H1 (cell line): ENCODE measurements around the gene FAM131C. TPM values are rescaled to one million over a fixed set of nuclear protein-coding genes. Genes with fewer than 3 reads are reported as not detected.
A peak's percentile ranks its signal among the peaks of the same experiment; 100 is the strongest.

Experiments used
- BACH1 ChIP-seq: IDR thresholded peaks from 2 replicates; pipeline ENCODE4 v1.6.1; 2012; ENCODE audit warnings: low read length, improper control_type of control experiment
- CHD2 ChIP-seq: IDR thresholded peaks from 2 replicates; pipeline ENCODE4 v1.6.1; 2012; ENCODE audit warnings: low read length, improper control_type of control experiment
- EP300 ChIP-seq, 2 experiments: IDR thresholded peaks; 1 replicate in 1 of 2; 2 replicates in 1 of 2; pipeline ENCODE4 v1.6.1; 2011 to 2012; ENCODE audit warnings: low read depth in 2 of 2, low read length in 2 of 2, mild to moderate bottlenecking in 2 of 2, borderline replicate concordance in 1 of 2, inconsistent platforms in 1 of 2, moderate library complexity in 1 of 2
- GTF2F1 ChIP-seq: IDR thresholded peaks from 2 replicates; pipeline ENCODE4 v1.6.1; 2012; ENCODE audit warnings: low read depth, low read length, improper control_type of control experiment, borderline replicate concordance
- HDAC2 ChIP-seq, 2 experiments: fragments of 300-600 bp in 1 of 2; sonication (generic) in 1 of 2; IDR thresholded peaks; 2 replicates each; pipeline ENCODE4 v1.6.1; 2011 to 2012; ENCODE audit warnings: low read depth in 2 of 2, low read length in 2 of 2, mild to moderate bottlenecking in 2 of 2, moderate library complexity in 2 of 2, borderline replicate concordance in 1 of 2, inconsistent platforms in 1 of 2
- KDM5A ChIP-seq: fragments of 200-600 bp; IDR thresholded peaks from 2 replicates; pipeline ENCODE4 v1.7.1; 2012; ENCODE audit warnings: mild to moderate bottlenecking, low read length, inconsistent platforms, mixed read lengths
- SAP30 ChIP-seq: fragments of 300-600 bp; sonication (generic); IDR thresholded peaks from 2 replicates; pipeline ENCODE4 v1.7.1; 2012; ENCODE audit warnings: low read length, moderate library complexity, mild to moderate bottlenecking, inconsistent platforms; ENCODE audit not compliant: insufficient read depth, insufficient replicate concordance
- SIX5 ChIP-seq: IDR thresholded peaks from 2 replicates; pipeline ENCODE4 v1.6.1; 2011; ENCODE audit warnings: mild to moderate bottlenecking, low read depth, low read length
- TAF1 ChIP-seq: IDR thresholded peaks from 2 replicates; pipeline ENCODE4 v1.6.1; 2011; ENCODE audit warnings: mild to moderate bottlenecking, low read depth, low read length
- TEAD4 ChIP-seq: IDR thresholded peaks from 2 replicates; pipeline ENCODE4 v1.6.1; 2012; ENCODE audit warnings: low read depth, low read length, inconsistent platforms, mixed read lengths
- polyA plus RNA-seq, 7 experiments: library from polyadenylated mRNA; depleted of rRNA in 3 of 7; stranded (reverse) in 5 of 7; unstranded in 2 of 7; fragments of >200 nt in 5 of 7; fragments of 200-250 nt in 2 of 7; gene quantifications; 1 replicate in 5 of 7; 2 replicates in 1 of 7; 4 replicates in 1 of 7; pipeline versions ENCODE4 v1.2.1 to v1.2.3, GENCODE V29; 2011 to 2013; ENCODE audit warnings: missing spikeins in 2 of 7, mixed read lengths in 2 of 7
- total RNA-seq: library from RNA; stranded (reverse); fragmentation: NEBNext Ultra II Directional; extraction: Animal tissue kit (Norgen Biotek cat#: 25700); gene quantifications from 2 replicates; pipeline ENCODE4 v1.2.1, GENCODE V29; 2021
- TF ChIP-seq, protein P1 (sequence below): IDR thresholded peaks from 2 replicates; pipeline ENCODE4 v1.6.1; 2012; ENCODE audit warnings: inconsistent platforms
- TF ChIP-seq, protein P2 (sequence below): IDR thresholded peaks from 2 replicates; pipeline ENCODE4 v1.6.1; 2012; ENCODE audit warnings: low read length, inconsistent platforms
- TF ChIP-seq, protein P3 (sequence below): IDR thresholded peaks from 2 replicates; pipeline ENCODE4 v1.6.1; 2011; ENCODE audit warnings: low read length, improper control_type of control experiment
- TF ChIP-seq, protein P4 (sequence below): IDR thresholded peaks from 2 replicates; pipeline ENCODE4 v1.6.1; 2012; ENCODE audit warnings: inconsistent platforms

FAM131C gene
- total and polyA plus RNA-seq, 2 of the 8 experiments (the other 6 are each of a cell fraction or from before 2014, with no cell fraction given), result 0.73 to 0.78 TPM

DNA sequence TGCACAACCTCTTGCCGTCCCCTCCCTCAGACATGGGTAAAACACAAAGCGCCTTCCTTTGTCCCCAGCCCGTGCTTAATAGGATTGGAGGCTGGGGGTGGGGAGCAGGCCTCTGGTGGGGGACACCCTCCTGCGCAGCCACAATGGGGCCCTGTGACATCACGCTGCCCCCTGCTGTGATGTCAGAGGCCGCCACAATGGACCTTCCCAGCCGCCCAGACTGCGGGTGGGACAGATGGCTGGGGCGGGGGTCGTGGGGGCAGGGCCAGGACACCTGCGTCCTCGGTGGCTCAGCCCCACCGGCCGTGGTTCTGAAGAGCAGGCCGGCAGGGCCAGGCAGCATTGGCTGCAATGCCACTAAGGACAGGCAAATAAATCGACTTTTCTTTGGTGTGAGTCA is 42.6 kb upstream of the FAM131C start (continued):
- TF ChIP-seq HDAC2 (IDR thresholded peaks at IDR 0.05; ENCODE audit: borderline replicate concordance in 1 of 2, low read depth in 2 of 2, low read length in 2 of 2) (peak; percentile 45 to 92; a peak in 2 of 4 replicates), SIX5 (no peak), TAF1 (0 out of 2 replicates have a peak, but pooled peaks have one; percentile 13), EP300 (IDR thresholded peaks at IDR 0.05; ENCODE audit: borderline replicate concordance in 1 of 2, low read depth in 2 of 2, low read length in 2 of 2) (peak; percentile 13 to 94; a peak in 2 of 3 replicates), GTF2F1 (no peak), BACH1 (no peak), SAP30 (no peak), CHD2 (peak; percentile 49; the same call in 1 of the 2 replicates), TEAD4 (0 out of 2 replicates have a peak, but pooled peaks have one; percentile 34), KDM5A (no peak)
- TF ChIP-seq, protein P1, sequence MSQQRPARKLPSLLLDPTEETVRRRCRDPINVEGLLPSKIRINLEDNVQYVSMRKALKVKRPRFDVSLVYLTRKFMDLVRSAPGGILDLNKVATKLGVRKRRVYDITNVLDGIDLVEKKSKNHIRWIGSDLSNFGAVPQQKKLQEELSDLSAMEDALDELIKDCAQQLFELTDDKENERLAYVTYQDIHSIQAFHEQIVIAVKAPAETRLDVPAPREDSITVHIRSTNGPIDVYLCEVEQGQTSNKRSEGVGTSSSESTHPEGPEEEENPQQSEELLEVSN, result no peak
- TF ChIP-seq, protein P2, sequence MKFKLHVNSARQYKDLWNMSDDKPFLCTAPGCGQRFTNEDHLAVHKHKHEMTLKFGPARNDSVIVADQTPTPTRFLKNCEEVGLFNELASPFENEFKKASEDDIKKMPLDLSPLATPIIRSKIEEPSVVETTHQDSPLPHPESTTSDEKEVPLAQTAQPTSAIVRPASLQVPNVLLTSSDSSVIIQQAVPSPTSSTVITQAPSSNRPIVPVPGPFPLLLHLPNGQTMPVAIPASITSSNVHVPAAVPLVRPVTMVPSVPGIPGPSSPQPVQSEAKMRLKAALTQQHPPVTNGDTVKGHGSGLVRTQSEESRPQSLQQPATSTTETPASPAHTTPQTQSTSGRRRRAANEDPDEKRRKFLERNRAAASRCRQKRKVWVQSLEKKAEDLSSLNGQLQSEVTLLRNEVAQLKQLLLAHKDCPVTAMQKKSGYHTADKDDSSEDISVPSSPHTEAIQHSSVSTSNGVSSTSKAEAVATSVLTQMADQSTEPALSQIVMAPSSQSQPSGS, result peak; percentile 71; the same call in 1 of the 2 replicates
- TF ChIP-seq, protein P3, sequence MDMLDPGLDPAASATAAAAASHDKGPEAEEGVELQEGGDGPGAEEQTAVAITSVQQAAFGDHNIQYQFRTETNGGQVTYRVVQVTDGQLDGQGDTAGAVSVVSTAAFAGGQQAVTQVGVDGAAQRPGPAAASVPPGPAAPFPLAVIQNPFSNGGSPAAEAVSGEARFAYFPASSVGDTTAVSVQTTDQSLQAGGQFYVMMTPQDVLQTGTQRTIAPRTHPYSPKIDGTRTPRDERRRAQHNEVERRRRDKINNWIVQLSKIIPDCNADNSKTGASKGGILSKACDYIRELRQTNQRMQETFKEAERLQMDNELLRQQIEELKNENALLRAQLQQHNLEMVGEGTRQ, result no peak
- TF ChIP-seq, protein P4, sequence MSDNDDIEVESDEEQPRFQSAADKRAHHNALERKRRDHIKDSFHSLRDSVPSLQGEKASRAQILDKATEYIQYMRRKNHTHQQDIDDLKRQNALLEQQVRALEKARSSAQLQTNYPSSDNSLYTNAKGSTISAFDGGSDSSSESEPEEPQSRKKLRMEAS, result peak; percentile 35; the same call in 1 of the 2 replicates
- TF ChIP-seq, all 59 proteins: peak for 12
